Pancreas (tissue), 10 donors: ENCODE results near the gene PPP1R3E. TPM values are rescaled to one million over a fixed set of nuclear protein-coding genes. Genes with fewer than 3 reads are reported as not detected.
"Not testable (repeated sequence)": the region's sequence is repeated elsewhere in the genome, so short reads cannot be mapped to it uniquely, and the experiment has no call there.

Experiments
- ATAC-seq, 4 donors: fragments of 200-7000 bp; cut with Tn5 transposase; one replicate each; pipeline versions ENCODE4 v1.8.0 to v1.9.1; 2020; ENCODE audit warnings: mild to moderate bottlenecking in 4 of 4, moderate library complexity in 4 of 4
- DNase-seq, 6 donors: peaks; one replicate each; pipeline ENCODE4 v3.0.0-alpha.2; 2020
- FAIRE-seq: peaks from 2 replicates; lab custom pipeline; 2012; peaks lifted over from hg19 to GRCh38; lab: Jason Lieb, UNC
- H3K27ac ChIP-seq, 4 donors: fragments of 200-600 bp; sonication (generic); 1 replicate in 3 of 4; 2 replicates in 1 of 4; pipeline versions ENCODE4 v1.5.0 to v1.8.0; 2020
- H3K27me3 ChIP-seq, 4 donors: fragments of 200-600 bp; one replicate each; pipeline ENCODE4 v1.8.0; 2021
- H3K36me3 ChIP-seq, 3 donors: fragments of 200-600 bp; sonication (generic) in 1 of 3; one replicate each; pipeline versions ENCODE4 v1.5.0 to v1.8.0; 2020 to 2021
- H3K4me1 ChIP-seq, 3 donors: fragments of 200-600 bp; one replicate each; pipeline ENCODE4 v1.8.0; 2021
- H3K4me3 ChIP-seq, 4 donors: fragments of 200-600 bp; sonication (generic) in 2 of 4; one replicate each; pipeline versions ENCODE4 v1.5.0 to v1.8.0; 2020 to 2021
- H3K9me3 ChIP-seq, 4 donors: fragments of 200-600 bp; one replicate each; pipeline ENCODE4 v1.8.0; 2021
- WGBS, 2 donors: extraction: QIAGEN DNeasy Blood & Tissue Kit; methylation state at CpG; one replicate each; pipeline ENCODE4 v1.1.7; 2013; 5-methylcytosine and 5-hydroxymethylcytosine counted together
- intact Hi-C, 3 donors: fragments of 100-400 bp; cut with DNase I; formaldehyde crosslinking; loops; one replicate each; pipeline versions ENCODE4 v1.11.1 to v1.14.2; 2022
- polyA plus RNA-seq, 2 donors: library from polyadenylated mRNA; stranded (reverse); fragments of 200-250 nt; gene quantifications; one replicate each; pipeline ENCODE4 v1.2.3, GENCODE V29; 2013
- total RNA-seq, 6 donors: library from RNA; stranded (reverse); fragmentation: NEBNext Ultra II Directional in 4 of 6; extraction: Animal tissue kit (Norgen Biotek cat#: 25700) in 4 of 6; gene quantifications; one replicate each; pipeline versions ENCODE4 v1.2.1 to v1.2.4, GENCODE V29; 2021 to 2023
- TF ChIP-seq, protein P1 (sequence below), 4 donors: fragments of 200-600 bp; sonication (generic) in 3 of 4; IDR thresholded peaks; one replicate each; pipeline versions ENCODE4 v1.5.0 to v1.8.0; 2021; ENCODE audit warnings: antibody characterized with exemption in 4 of 4
- donor health status: healthy with polysubstance abuse.
- donor health status: DM: no; HTN: no; CAD: no; lungs with moderate emphysema.
- donor health status: DM: no; HTN: no; CAD: no.
- donor health status: control.
- donor health status: control.
- donor health status: Bipolar disorder and iron deficiency.
- donor health status: DM: yes; HTN: yes; CAD: no.
- donor health status: DM: no; HTN: no; CAD: no.
- donor health status: DM: no; HTN: no; CAD: no.
- donor health status: DM: yes; HTN: yes; CAD: no.

Gene PPP1R3E
- total and polyA plus RNA-seq, 8 donors: 4.1 to 25.9 (median 8.1) TPM

DNA sequence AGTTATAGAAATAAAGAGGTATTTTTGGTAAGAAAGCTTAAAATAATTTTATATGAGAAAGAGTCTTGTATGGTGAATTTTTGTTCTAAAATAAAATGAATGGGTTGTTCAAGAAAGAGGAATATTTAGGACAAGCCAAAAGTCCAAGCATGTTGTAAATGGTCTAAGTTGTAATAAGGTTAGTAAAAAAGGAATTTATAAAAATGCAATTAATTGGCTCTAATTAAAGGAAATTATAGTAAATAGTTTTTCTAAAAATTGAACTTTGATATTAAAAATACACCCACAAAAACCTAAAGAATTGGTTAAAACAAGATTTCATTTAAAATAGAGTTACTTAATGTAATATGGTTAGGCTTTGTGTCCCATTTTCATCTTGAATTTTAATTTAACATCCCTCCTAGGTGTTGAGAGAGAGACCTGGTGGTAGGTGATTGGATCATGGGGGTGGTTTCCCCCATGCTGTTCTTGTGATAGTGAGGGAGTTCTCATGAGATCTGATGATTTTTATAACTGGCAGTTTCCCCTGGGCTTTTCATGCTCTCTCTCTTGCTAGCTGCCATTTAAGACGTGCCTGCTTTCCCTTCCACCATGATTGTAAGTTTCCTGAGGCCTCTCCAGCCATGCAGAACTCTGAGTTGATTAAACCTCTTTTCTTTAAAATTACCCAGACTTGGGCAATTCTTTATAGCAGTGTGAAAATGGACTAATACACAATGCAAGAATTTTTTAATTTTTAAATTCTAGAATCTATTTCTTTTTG, 37.0 kb upstream of the PPP1R3E start:
- FAIRE-seq (no peak), DNase-seq (no peak), ATAC-seq (no peak)
- intact Hi-C loops: loop anchor here in 1 of 3 donors (5.0 kb wide), 1 partner anchor 33 kb away; the partner anchor contains the start of gene IL25
- H3K4me1 ChIP-seq: no peaks in the 10 kb centered on the region
- TF ChIP-seq, protein P1, sequence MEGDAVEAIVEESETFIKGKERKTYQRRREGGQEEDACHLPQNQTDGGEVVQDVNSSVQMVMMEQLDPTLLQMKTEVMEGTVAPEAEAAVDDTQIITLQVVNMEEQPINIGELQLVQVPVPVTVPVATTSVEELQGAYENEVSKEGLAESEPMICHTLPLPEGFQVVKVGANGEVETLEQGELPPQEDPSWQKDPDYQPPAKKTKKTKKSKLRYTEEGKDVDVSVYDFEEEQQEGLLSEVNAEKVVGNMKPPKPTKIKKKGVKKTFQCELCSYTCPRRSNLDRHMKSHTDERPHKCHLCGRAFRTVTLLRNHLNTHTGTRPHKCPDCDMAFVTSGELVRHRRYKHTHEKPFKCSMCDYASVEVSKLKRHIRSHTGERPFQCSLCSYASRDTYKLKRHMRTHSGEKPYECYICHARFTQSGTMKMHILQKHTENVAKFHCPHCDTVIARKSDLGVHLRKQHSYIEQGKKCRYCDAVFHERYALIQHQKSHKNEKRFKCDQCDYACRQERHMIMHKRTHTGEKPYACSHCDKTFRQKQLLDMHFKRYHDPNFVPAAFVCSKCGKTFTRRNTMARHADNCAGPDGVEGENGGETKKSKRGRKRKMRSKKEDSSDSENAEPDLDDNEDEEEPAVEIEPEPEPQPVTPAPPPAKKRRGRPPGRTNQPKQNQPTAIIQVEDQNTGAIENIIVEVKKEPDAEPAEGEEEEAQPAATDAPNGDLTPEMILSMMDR (IDR thresholded peaks at IDR 0.05): no peak
- 61 to 77% methylated on average over 1 of the region's 1 CpG for WGBS, 2 donors
- H3K36me3 ChIP-seq: no peaks in the 10 kb centered on the region
- no peak overlapping the region for H3K27ac ChIP-seq
- no peak overlapping the region for H3K4me3 ChIP-seq
- no peaks in the 10 kb centered on the region for H3K27me3 ChIP-seq
- no peaks in the 10 kb centered on the region for H3K9me3 ChIP-seq

GRCh38 chr14:23335623-23336022, 33.0 kb upstream of the PPP1R3E start:
- intact Hi-C loops: loop anchor here in 1 of 3 donors (5.0 kb wide), 1 partner anchor 37 kb away; the partner anchor contains the start of gene IL25
- TF ChIP-seq, protein P1 (IDR thresholded peaks at IDR 0.05): no peak
- no peak for ATAC-seq
- Histone ChIP-seq H3K36me3 (no peaks in the 10 kb centered on the region), H3K27me3 (no peaks in the 10 kb centered on the region), H3K4me3 (no peak overlapping the region), H3K4me1 (no peaks in the 10 kb centered on the region), H3K9me3 (no peaks in the 10 kb centered on the region), H3K27ac (no peak overlapping the region)
- 76 to 83% methylated on average over 5 of the region's 5 CpGs for WGBS, 2 donors
- DNase-seq: no peak
- FAIRE-seq: no peak

- FAIRE-seq (no peak), DNase-seq (peak in 4 of 6 donors; percentile 52 to 77 (median 61)), ATAC-seq (peak; percentile 75 to 96 (median 90))
- intact Hi-C loops: loop anchor here in 1 of 3 donors (5.0 kb wide), 2 partner anchors 49 to 139 kb away; partner anchors contain the start of genes CMTM5 and NGDN
- no peaks in the 10 kb centered on the region for H3K9me3 ChIP-seq
- H3K27me3 ChIP-seq: no peaks in the 10 kb centered on the region
- H3K4me3 ChIP-seq: no peak overlapping the region
- no peak overlapping the region for H3K27ac ChIP-seq
- TF ChIP-seq, protein P1 (IDR thresholded peaks at IDR 0.05): peak; percentile 70 to 84 (median 79)
- H3K4me1 ChIP-seq: peaks cover 0 to 8% (median 4%) of the 10 kb centered on the region in 3 donors
- 28 to 40% methylated on average over 4 of the region's 4 CpGs for WGBS, 2 donors
- peaks cover 0 to 24% (median 13%) of the 10 kb centered on the region in 3 donors for H3K36me3 ChIP-seq
Observed at GRCh38 chr14:23327947-23328744, 25.5 kb upstream of the PPP1R3E start.

- 67% methylated on average over 13 of the region's 13 CpGs for WGBS, 2 donors
- DNase-seq (no peak), FAIRE-seq (no peak), ATAC-seq (no peak)
- TF ChIP-seq, protein P1 (IDR thresholded peaks at IDR 0.05): no peak
- intact Hi-C loops: loop anchor here in 1 of 3 donors (5.0 kb wide), 2 partner anchors 51 to 141 kb away; partner anchors contain the start of genes CMTM5 and NGDN
- Histone ChIP-seq H3K4me1 (peaks cover 0 to 16% (median 9%) of the 10 kb centered on the region in 3 donors), H3K36me3 (peaks cover 0 to 26% (median 13%) of the 10 kb centered on the region in 3 donors), H3K4me3 (no peak overlapping the region), H3K27me3 (no peaks in the 10 kb centered on the region), H3K27ac (no peak overlapping the region), H3K9me3 (no peaks in the 10 kb centered on the region)
Observed at GRCh38 chr14:23326491-23327332, 24.1 kb upstream of the PPP1R3E start.

DNA sequence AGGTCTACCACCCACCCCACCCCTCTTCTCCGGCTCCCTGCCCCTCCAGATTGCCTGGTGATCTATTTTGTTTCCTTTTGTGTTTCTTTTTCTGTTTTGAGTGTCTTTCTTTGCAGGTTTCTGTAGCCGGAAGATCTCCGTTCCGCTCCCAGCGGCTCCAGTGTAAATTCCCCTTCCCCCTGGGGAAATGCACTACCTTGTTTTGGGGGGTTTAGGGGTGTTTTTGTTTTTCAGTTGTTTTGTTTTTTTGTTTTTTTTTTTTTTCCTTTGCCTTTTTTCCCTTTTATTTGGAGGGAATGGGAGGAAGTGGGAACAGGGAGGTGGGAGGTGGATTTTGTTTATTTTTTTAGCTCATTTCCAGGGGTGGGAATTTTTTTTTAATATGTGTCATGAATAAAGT, 23.1 kb upstream of the PPP1R3E start:
- not testable (repeated sequence) for H3K27ac ChIP-seq, FAIRE-seq, H3K27me3 ChIP-seq, ATAC-seq, H3K4me3 ChIP-seq, DNase-seq, H3K9me3 ChIP-seq
- 96 to 100% methylated on average over 5 of the region's 5 CpGs for WGBS, 2 donors
- H3K4me1 ChIP-seq: peaks cover 0 to 16% (median 9%) of the 10 kb centered on the region in 3 donors
- intact Hi-C loops: loop anchor here in 1 of 3 donors (5.0 kb wide), 2 partner anchors 52 to 142 kb away; partner anchors contain the start of genes CMTM5 and NGDN
- H3K36me3 ChIP-seq: peaks cover 0 to 26% (median 13%) of the 10 kb centered on the region in 3 donors
